Medulla oblongata (tissue), 1 donor: ENCODE measurements around the gene SMIM1.
"Not testable (repeated sequence)": the region's sequence is repeated elsewhere in the genome, so short reads cannot be mapped to it uniquely, and the experiment has no call there.

ENCODE experiments used
- DNase-seq: peaks from one replicate; pipeline ENCODE4 v3.0.0-alpha.2; 2015; ENCODE audit errors: extremely low spot score

SMIM1 gene

DNA sequence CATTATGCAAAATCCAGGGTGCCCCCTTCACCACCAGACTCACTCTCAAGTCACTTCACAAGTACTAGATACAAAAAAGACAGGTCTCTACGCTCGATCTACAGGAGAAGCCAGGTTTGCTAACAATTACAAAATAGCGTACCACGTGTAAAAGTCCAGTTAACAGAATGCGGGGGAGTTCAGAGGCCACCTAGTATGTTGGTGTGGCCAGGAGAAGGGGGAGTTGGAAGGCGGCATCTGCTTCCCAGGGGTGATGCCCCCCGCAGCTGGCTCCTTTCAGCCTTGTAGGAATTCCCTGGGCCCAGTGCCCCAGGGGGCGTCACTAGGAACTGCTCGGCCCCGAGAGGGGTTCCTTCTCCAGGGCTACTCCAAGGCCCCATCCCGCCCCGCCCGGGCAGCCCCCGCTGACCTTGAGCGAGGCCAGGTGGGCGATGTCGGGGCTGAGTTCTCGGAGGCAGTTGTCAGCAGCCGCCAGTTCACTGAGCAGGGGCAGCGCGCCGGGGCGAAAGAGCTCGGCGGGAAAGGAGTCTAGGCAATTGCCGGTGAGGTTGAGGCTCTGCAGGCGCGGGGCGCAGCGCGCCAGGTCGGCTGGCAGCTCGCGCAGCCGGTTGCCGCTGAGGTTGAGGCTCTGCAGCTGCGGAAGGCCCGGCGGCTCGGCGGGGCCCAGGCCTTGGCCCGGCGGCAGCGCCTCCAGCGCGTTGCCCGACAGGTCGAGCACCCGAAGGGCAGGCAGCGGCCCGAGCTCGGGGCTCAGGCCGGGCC lies 23.1 kb downstream of the SMIM1 start:
- DNase-seq = no peak

DNA sequence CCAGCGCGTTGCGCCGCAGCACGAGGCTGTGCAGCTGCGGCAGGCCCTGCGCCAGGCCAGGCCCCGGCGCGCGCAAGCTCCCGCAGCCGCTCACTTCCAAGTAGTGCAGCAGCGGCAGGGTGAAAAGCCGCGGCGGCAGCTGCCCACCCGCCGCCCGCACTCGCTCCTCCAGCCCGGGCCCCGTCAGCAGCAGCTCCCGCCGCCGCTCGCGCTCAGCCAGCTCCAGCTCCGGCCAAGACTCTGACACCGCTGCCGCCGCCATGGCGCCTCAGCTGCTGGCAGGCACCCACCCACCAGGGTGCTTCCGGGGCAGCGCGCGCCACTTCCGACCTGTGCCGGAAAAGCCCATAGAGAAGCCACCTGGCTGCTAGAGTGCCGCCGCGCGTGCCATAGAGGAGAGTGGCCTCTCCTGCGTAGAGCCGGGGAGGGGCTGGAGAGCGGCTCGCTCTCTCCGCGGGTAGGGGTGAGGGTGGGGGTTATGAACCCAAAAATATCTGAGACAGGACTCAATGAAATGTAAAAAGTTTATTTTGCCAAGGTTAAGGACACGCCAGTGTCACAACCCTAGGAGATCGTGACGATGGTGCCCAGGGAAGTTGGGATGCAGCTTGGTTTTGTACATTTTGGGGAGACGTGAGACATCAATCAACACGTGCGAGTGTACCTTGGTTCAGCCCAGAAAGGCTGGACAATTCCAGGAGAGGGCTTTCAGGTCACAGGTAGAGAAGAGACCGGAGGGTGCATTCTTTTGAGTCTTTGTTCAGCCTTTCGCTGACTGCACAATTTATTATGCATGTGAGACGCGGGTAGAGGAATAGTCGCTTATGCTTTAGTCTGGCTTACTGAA lies 23.9 kb downstream of the SMIM1 start, which contains the start of gene LRRC47:
Gene LRRC47, minus strand, starts transcription at position 284 of the 847 bp plus-strand sequence. Its CDS starts 22 bp downstream, at position 262.
- peak; percentile 96 for DNase-seq

DNA sequence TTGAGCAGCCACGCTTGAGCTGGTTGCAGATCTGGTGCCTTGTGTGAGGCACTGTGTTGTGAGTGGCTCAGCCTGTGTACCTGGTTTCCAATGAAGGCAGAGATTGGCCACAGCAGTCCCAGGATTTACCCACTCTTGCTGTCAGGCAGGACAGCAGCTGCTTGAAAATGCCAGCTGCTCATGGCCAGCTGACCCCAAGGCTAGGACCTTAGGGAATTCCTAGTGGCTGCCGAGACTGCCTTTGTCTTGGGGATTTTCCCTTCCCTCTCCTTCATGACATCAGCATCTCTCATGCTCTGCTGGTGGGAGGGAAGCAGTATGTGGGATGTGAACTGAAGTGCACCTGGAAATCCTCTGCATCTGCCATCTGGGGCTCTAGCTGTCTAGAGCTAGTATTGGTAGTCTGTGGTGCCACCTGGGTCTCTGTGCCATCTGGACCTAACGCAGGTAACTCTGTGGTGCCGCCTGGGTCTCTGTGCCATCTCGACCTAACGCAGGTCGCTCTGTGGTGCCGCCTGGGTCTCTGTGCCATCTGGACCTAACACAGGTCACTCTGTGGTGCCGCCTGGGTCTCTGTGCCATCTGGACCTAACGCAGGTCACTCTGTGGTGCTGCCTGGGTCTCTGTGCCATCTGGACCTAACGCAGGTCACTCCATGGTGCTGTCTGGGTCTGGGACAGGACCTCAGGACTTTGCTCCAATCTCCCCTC lies 27.6 kb downstream of the SMIM1 start:
- no peak for DNase-seq

DNA sequence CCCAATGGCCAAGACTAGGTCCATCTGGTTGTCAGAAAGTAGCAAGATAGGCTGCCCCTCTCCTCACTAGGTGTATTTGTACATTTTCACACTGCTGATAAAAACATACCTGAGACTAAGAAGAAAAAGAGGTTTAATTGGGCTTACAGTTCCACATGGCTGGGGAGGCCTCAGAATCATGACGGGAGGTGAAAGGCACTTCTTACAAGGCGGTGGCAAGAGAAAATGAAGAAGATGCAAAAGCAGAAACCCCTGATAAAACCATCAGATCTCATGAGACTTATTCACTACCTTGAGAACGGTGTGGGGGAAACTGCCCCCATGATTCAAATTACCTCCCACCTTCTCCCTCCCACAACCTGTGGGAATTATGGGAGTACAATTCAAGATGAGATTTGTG lies 28.2 kb downstream of the SMIM1 start:
- not testable (repeated sequence) for DNase-seq

DNA sequence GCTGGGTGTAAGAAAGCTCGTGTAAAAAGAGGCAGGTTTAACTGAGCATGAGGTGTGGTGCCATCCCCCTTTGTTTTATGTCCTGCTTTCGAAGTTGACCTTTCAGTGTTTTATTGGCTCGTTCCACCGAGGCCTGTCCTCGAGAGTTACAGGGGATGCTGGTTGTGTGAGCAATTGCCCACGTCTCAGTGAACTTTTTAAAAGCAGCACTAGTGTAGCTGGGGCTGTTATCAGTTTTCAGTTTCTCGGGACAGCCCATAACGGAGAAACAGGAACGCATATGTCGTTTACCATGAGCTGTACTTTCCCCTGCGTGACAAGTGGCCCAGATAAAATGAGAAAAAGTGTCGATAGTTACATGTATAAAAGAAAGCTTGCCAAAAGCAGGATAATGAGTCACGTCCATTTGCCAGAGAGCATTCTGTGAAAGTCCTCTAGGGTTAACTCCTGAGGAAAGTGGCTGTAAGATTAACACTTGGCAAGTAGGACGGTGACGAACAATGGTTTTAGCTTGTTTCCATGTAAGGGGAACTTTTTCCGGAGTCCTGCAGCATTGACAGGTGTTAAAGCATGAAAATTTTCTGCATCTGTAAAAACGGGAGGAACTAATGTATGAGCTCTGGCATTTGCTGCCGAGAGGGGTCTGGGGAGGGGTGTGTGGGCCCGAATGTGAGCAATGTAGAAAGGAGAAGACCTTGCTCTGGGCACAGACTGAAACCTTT lies 31.5 kb downstream of the SMIM1 start:
- no peak for DNase-seq

DNA sequence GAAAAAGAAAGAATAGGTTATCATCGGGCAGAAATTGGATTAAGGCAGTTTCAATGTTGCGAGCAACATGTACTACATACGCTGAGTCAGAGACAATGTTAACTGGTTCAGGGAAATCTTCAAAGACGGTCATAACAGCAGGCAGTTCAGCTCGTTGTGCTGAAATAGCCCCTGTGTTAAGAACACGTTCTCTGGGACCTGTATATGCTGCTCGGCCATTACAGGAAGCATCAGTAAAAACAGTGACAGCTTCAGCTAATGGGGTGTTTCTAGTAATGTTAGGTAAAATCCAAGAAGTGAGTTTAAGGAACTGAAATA lies 32.0 kb downstream of the SMIM1 start:
- DNase-seq = not testable (repeated sequence)

DNA sequence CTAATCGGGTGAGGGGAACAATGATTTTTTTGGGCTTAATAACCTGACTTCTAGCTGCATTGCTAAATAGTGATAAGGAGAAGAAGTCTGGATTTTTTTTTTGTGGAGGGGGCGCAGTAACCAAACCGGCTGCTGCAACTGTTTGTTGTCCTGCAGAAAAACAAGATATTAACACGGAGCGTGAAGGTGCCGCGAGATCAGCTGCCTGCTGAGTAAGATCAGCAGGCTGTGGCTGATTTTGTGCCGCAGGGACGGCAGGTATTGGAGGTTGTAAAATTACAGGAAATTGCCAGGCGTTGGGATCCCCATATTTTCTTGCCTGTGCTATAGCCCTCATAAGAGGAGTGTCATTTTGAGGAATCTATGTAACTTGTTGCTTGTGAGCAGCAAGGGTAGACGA lies 32.5 kb downstream of the SMIM1 start:
- no peak for DNase-seq

DNA sequence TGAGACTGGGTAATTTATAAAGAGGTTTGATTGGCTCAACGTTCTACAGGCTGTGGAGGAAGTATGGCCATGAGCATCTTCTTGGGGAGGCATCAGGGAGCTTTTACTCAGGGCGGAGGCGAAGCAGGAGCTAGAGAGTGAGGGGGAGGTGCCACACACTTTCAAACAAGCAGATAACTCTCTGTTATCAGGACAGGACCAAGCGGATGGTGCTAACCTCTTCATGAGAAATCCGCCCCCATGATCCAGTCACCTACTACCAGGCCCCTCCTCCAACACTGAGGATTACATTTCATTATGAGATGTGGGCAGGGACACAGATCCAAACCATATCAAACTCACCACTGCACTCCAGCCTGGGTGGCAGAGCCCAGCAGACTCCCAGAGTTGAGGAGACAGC lies 35.2 kb downstream of the SMIM1 start:
- DNase-seq = no peak

DNA sequence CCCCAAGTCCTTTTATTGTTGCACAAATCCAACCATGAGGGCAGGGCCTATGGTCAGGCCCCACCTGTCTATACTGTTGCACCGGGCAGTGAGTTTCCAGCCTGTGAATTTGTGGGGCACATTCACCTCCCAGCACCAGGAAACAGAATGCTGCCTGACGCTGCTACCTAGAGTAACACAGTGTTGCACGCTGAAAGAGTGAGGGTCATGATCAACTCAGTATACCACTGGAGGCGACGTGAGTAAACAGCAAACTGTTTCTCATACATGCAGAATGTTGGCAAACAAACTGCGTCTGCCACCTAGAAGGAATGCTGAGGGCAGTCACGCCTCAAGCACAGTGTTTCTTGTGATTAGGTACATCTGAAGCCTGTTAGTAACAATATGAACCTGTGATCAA lies 37.1 kb downstream of the SMIM1 start:
- no peak for DNase-seq

DNA sequence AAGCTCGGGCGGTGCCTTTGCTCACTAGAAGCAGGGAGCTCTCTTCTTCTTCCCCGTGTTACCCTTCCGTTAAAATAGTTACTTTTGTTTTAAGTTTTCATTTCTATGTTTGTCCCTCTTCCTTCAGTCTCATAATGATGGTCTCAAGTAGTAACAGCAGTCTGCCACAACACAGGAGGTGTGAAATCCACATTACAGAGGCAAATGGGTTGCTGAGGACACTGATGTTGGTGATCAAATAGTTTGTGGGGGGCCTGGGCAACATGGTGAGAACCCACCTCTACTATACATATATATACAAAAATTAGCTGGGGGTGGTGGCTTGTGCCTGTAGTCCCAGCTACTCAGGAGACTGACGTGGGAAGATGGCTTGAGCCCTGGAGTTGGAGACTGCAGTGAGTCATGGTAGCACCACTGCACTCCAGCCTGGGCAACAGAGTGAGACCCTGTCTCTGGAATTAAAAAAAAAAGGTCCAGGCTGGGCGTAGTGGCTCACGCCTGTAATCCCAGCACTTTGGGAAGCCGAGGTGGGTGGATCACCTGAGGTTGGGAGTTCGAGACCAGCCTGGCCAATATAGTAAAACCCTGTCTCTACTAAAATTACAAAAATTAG lies 37.7 kb downstream of the SMIM1 start:
- DNase-seq = not testable (repeated sequence)

DNA sequence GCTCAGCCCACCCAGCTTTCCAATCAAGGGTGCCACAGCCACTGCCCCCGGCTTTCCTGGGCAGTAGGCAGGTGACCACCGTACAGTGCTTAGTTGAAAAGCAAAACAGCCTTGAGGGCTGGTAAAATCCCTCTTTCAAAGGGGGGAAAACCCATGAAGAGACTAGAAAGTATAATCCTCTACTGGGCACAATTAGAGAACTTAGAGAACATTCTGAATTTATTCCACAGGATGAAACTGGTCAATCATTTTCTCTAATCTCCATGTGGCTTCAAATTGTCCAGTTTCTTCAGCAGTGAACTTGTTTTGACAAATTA lies 39.0 kb downstream of the SMIM1 start:
- no peak for DNase-seq

DNA sequence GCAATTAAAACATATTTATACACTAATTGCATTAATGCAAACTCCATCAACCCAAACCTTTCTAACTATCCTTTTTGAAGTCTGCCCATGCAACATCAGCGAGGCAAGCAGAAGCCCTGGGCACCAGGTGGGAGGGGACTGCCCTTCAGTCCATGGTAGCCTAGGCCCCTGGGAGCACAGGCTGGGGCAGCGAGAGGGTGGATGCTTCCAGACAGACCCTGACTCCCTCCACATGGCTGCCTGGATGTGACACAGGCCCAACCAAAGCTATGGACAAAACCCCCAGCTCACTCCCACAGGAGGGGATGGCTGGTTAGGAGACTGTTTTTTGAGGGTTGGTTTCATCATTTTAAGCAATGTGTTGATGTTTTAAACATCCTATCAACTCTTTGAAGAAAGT lies 41.5 kb downstream of the SMIM1 start:
- DNase-seq = no peak

DNA sequence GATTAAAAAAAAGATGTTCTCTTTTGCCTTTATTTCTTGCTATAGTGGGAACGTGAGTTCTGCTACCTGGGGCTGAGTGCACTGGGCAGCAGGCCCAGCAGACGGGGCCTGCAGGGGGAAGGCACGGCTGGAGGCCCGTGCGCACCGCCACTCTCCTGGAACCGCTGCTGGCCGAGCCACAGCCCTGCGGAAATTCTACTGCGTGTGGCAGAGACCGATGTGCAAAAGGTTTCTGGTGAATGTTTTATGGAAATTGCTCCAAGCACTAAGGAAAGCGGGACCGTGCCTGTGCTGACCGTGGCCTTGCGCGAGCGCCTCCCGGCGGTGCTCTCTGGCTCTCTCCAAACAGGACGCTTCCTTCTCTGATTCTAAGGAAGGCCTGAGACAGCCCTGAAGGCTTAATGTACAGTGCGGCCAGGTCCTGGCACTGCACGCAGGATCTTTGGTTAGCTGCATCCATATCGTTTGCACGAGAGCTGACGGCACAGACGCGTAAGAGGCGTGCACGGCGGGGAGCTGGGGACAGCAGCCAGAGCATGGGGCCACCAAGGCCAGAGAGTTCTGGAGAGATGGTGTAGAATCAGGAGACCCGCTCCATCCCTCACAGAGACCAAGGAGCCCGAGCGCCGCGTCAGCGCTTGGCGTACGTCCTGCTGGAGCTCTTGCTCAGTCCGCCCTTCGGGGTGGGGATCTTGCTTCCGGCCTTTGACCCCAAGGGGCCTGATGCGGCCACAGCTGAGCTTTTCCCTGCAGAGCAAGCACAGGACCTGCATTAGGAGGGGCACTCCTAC lies 42.4 kb downstream of the SMIM1 start:
- no peak for DNase-seq

DNA sequence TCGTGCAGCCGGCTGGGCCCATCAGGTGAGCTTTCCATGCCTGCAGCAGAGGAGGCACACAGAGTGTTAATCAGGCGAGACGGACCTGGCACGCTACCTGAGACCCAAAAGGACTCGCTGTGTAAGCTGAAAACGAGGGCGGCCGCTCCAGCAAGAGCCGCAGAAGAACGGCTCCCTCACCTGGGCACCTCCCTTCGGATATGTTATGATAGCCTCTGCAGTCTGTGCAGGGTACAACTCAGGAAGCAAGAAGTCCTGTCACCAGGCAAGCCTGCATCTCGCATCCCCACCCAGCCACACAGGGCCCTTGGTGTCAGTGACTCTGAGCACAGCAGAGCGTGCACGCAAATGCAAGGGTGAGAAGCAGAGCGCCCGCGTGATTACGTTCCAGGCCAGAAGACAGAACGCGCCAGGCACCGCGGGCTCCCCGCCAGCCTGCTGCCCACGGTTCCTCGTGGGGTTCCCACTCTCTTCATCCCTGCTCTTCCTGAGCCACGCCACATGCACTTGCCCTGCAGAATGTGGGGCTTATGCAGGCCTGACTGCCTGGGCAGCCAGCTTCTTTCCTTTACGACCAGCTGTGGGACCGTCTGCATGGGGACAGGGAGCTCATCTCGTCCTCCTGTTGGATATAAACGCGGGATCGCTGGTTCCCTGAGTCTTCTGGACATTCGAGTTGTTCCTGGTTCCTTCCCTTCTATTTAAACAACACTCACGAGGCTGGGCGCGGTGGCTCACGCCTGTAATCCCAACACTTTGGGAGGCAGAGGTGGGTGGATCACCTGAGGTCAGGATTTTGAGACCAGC lies 44.0 kb downstream of the SMIM1 start:
- no peak for DNase-seq

DNA sequence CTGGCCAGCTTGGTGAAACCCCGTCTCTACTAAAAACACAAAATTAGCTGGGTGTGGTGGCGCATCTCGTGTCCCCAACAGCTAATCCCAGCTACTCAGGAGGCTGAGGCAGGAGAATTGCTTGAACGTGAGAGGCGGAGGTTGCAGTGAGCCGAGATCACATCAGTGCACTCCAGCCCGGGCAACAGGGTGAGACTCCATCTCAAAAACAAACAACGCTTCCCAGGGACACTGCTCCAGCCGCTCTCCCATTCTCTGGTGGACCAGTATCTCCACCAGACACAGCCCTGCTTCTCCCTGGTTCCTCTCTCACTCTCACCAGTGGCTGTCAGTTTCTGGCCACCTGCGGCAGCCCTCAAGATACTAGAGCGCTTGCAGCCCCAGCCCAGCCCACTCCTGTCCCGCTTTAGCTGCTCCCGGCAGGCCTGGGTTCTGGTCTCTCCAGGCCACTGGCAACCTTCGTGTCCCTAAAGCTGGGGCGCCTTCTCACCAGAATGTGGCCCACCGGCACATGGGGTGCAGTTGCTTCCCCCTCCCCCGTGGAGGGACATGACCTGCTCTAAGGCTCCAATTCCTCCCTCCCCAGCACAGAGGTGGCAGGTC lies 44.7 kb downstream of the SMIM1 start:
- DNase-seq = no peak

DNA sequence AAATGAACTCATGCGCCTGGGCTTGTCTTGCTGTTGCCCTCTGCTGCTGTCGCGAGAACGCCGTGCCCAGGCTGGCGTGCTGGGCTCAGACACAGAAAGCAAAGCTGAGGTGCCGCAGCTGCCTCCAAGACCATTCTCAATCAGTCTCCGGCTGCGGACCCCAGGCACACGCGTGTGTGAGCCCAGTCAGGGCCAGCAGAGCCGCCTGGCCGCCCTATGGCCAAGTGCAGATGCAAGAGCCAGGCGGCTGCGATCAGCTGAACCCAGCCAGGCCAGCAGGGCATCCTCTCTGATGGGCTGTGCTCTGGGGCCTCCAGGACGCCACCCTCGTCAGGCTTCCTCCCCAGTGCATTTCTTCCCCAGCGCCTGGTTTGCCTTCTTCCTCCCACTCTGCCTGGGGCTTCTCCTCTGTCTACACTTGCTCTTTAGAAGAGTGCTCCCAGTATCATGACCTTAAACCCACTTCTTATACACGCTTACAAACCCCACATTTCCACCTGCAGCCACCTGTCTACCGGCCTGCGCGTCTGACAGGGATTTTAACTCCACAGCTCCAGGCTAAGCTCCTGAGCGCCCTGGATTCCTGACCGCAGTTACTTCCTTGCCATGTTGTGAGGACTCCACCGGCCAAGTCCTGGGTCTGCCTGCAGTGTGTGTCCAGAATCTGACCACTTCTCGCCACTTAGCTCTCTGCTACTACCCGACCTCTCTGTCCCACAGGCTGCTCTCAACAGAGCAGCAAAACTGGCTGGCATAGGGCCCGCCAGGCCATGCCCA lies 45.5 kb downstream of the SMIM1 start:
- DNase-seq = no peak

DNA sequence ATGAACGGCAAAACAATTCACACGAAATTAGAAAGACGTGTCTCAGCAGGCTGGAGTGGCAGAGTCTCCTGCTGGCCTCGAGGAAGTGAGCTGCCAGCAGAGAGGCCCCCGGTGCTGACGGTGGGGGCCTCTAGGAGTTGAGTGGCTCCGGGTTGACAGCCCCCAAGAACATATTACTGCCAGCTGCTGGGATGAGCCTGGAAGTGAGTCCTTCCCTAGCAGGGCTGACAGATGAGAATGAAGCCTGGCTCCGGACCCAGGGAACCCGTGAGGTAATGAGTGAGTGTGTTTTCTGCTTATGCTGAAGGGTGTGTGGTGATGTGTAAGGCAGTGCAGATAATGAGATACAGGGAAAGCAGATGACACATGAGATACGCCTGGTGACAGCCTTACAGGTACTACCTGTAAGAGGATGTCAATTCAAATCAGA lies 47.2 kb downstream of the SMIM1 start:
- no peak for DNase-seq

DNA sequence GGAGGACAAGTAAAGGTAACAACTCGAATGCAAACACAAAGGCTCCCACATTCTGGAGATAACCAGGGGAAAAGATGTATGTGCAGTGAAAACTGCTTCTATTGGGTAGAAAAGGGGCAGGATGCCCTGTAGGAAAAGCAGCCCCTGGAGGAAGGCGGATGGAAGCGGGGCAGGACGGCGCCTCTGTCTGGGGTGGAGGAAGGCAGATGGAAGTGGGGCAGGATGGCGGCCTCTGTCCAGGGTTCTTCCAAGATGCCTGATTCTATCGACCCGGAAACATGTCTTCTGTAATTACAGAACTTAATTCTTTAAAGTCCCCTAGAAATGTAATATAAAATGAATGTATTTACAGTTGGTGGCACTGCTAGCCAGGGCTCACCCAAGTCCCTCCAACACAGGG lies 47.8 kb downstream of the SMIM1 start:
- DNase-seq = no peak

DNA sequence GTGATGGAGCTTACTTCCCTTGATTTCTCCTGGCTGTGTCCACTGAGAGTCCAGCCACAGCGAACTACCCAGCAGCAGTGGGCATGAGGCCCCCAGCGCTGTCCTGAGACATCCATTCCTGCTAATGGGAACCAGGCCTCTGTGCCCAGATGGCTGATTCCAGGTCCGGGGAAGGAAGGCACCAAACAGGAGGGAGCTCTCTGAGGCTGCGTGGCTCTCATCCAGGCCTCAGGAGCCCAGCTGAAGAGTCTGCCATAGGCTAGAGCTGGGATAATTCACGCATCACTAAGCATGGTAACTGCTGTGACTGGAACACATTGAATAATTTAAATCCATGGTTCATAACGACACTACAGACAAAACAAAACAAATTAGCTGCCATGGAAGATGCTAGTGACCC lies 48.5 kb downstream of the SMIM1 start:
- peak; percentile 42 for DNase-seq
